DMS79 (cell line): ENCODE results near the gene SRP68.
"Not testable (repeated sequence)": the region's sequence is repeated elsewhere in the genome, so short reads cannot be mapped to it uniquely, and the experiment has no call there.

Experiments used
- DNase-seq: peaks from one replicate; lab custom pipeline; 2025; lab: John Stamatoyannopoulos, UW

Gene SRP68

DNA sequence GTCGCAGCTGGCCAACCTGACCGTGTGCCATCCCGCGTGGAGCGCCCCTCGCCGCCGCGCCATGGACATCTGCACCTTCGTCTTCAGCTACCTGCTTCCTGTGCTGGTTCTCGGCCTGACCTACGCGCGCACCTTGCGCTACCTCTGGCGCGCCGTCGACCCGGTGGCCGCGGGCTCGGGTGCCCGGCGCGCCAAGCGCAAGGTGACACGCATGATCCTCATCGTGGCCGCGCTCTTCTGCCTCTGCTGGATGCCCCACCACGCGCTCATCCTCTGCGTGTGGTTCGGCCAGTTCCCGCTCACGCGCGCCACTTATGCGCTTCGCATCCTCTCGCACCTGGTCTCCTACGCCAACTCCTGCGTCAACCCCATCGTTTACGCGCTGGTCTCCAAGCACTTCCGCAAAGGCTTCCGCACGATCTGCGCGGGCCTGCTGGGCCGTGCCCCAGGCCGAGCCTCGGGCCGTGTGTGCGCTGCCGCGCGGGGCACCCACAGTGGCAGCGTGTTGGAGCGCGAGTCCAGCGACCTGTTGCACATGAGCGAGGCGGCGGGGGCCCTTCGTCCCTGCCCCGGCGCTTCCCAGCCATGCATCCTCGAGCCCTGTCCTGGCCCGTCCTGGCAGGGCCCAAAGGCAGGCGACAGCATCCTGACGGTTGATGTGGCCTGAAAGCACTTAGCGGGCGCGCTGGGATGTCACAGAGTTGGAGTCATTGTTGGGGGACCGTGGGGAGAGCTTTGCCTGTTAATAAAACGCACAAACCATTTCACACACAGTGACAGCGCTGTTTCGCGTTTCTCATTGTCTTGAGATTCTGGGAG, 4.7 kb upstream of the SRP68 start:
- no peak for DNase-seq

DNA sequence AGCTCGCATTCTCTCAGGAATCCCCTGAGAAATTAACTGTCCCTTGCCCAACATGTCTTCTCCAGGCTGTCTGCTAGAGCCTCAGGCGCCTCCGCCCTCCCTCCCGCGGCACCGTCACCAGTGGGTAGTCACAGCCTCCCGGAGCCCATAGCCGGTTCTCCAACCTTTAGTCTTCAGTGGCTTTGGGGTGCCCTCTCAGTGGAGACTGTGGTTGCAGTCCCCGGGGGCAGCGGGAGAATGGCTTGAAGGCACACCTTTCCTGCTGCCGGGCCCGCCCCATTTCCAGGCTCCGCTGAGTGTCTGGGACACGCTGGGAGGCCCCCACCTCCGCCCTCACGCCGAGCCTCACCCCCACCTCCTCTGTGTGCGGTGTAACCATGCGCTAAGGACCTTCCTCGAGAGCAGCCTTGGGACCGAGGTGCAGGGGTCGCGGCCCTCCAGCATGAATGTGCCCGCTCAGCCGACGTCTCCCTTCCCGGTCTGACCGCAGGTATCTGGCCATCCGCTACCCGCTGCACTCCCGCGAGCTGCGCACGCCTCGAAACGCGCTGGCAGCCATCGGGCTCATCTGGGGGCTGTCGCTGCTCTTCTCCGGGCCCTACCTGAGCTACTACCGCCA, 3.9 kb upstream of the SRP68 start:
- DNase-seq: no peak

DNA sequence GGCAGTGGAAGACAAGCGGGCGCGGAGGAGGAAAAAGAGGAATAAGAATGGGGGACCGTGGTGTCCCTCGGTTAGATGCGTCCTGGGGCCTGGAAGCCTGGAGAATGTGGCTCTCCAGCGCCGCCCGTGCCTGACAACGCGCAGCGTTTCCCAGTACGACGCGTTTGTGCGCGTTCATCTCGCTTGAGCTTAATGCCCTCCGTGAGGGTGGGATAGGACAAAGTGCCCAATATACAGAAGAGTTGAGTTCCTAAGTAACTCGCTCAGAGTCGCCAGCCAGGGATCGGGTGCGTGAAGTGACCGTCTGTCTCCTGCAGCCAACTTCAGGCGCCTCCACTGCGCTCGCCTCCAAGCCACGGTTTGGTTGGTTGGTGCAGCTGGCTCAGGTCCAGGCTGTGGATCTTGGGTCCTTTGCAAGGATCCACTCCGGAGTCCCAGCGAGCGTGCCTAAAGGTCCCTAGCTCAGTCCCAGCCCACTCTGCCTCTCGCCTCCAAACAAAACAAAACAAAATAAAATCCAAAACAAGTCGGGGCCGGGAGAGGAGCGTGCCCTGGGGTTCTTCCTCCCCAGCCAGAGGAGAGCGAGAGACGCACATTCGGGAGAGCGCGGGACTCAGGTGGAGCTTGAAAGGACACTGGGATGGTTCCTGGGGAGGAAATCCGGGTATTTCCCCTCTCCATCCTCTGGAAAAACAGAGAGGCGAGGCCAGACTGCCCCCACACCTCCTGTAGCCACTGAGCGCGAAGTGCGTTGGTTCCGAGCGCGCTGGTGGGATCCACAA, 3.2 kb upstream of the SRP68 start:
- DNase-seq: no peak

DNA sequence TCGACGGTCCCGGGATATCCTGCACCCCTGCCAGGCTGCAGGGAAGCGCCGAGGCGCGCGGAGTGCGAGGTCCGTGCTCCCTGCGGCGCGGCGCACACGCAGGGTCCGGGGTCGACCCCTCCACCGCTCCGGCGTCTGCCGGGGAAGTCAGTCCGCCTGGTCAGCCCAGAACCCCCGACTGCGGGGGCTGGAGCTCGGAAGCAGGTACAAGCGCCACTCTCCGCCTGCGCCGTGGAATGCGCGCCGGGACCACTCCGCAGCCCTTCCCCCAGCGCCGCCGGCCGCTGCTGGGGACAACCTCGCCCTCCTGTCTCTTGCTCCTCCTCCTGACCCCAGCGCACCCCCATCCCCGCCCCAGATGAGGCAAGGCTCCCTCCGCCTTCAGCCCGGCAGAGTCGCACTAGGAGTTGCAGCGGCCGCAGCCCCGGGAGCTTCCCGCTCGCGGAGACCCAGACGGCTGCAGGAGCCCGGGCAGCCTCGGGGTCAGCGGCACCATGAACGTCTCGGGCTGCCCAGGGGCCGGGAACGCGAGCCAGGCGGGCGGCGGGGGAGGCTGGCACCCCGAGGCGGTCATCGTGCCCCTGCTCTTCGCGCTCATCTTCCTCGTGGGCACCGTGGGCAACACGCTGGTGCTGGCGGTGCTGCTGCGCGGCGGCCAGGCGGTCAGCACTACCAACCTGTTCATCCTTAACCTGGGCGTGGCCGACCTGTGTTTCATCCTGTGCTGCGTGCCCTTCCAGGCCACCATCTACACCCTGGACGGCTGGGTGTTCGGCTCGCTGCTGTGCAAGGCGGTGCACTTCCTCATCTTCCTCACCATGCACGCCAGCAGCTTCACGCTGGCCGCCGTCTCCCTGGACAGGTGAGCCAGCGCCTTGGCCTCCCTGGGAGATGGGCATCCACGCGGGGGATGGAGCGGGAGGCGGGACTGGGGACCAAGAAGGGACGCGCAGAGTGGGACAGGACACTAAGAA, 2.4 kb upstream of the SRP68 start, which contains the start of gene GALR2:
Gene GALR2, plus strand, starts transcription at position 392 of the 974 bp plus-strand sequence. Its CDS starts 103 bp downstream, at position 495.
- DNase-seq: no peak

DNA sequence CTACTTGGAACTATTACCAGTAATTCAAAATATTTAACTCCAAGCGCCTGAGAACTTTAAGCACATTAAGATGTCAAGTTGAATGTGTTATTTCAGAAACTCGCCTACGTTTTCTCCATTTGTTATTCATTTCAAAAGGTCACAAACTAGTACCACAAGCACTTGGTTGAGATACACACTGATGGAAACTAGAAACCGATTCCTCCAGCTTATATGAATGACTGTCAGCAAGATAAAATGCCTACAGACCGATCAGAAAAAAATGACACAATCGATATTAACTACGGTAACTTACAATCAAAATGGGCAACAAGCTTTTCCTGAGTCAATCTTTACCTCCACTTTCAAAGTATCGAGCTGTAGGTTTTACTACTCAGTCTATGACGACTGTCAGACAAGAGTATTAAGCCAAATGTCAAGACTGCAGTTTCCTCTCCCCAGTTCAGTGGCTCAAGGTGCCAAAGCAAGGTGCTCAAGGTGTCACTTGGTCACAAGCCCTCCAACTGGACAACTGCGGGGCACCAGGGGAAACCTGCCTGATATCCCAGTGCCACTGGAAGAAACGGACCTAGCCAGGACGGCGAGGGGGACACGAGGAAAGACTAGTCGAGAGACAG, 678 bp downstream of the SRP68 start:
- no peak for DNase-seq

DNA sequence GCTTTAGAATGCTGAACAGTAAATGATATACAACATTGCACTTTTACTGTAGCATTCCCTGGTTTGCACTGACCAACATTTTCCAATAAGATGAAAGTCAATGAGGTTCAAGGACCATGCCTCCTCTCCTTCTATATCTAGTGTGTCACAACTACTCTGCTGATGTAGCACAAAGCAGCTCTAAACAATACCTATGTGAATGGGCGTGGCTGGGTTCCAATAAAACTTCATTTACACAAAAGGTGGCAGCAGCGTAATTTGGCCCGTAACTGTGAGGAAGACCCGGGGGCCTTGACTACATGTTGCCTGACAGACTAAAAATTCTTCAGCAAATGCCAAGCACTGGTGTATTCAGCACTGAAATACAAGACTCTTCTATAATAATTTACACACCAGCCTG, 6.5 kb downstream of the SRP68 start:
- no peak for DNase-seq

DNA sequence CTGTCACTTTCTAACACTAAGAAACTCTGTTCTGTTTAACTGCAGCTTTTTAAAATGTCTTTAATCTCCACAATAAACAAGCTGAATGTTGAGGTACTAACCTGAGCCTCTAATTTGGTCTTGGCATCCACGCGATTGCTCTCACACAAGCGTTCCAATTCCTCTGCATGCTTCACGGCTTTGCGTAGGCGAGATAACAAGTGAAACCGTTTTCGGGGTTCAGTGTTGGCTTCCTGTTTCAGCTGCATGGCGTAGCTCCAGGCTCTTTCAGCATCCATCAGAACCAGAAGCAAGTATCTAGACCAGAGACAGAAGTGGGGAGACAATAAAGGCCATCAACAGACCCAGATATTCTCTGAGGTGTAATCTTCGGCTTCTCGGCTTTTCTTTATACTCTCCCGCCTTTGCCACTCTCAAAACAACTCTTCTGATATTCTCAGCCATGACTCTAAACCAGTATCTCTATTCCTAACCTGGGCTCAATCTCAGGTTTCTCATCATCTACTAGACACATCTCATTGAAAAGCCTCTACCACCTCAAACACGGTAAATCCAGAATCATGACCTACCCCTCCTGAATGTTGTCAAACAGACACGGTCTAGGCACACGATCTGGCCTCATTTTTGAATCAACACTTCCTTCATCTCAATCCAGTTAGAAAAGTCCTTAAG, 8.3 kb downstream of the SRP68 start:
- no peak for DNase-seq

DNA sequence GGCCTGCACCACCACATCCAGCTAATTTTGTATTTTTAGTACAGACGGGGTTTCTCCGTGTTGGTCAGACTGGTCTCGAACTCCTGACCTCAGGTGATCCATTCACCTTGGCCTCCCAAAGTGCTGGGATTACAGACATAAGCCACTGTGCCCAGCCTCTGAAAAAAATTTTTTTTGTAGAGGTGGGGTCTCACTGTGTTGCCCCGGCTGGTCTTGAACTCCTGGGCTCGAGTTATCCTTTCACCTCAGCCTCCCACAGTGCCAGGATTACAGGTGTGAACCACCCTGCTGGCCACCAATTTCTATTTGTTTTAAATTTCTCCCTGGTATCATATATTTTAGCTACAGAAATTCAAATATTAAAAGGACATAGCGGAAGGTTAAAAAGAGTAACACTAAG, 14.1 kb downstream of the SRP68 start:
- not testable (repeated sequence) for DNase-seq

DNA sequence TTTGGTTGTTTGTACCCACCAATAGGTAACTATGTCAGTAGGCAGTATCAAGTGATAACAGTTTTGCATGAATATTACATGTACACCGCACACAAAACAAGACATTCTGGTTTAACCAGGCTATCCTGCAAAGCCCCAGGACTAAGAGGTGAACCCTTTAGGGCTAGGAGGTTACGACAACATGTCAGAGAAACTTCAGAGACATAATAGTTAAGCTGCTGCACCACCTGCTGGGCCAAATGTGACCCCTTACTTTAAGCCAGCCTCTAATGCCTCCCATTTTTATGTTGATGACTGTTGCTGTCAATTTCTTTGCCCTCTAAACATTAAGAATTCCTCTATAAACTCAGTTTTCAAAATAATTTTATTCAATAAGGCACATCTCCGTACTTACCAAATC, 15.4 kb downstream of the SRP68 start:
- no peak for DNase-seq

DNA sequence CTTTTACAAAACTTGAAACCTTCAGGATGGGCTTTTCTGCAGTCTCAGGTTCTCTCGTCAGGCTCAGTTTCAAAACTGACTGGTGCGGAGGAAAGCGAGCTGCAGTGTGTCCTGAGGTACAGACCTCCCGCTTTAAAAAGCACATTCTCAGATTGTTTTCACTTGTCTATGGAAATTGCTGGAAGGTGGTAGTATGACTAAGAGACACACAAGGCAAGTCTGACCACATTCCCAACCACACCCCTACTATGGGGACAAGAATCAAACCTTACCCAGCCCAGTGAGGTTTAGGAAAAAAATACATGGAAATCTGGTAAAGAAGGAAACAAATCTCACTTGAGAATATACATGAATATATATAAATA, 18.2 kb downstream of the SRP68 start:
- DNase-seq: no peak

DNA sequence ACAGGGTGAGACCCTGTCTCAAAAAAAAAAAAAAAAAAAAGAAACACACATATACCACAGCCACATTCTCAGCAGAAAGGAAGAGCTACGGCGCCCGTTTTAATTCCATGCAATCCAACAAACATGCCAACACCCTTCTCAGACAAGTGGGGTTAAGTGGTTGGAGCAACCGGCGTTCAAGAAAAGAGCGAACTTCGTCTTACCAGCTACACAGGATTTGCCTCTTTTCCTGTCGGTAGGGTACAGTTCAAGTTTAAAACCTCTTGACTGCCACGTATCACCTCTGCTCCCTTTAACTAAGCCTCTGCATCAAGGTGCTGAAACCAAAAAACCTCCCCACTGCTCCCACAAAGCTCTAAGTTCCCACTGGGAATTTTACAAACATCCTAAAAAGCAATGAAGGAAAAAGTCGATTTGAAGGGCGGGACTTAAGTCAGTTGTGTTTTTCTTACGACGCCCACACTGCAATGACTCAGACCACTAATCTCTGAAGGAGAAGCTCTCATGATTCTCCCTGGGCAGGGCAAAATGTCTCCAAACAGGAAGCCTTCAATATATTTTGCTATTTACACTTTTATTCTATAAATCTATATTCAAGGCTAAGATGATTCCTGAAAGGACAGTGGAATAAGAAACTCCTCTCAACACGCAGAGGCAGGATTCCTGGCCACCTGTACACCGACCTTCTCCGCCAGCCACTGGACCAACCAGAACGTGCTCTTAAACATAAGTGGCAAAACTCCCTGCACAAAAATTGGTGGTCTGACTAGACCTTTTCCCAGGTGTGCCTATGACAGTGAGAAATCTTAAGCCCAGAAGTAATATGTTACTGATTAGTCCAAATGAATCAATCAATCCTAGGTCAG, 18.8 kb downstream of the SRP68 start:
- no peak for DNase-seq

DNA sequence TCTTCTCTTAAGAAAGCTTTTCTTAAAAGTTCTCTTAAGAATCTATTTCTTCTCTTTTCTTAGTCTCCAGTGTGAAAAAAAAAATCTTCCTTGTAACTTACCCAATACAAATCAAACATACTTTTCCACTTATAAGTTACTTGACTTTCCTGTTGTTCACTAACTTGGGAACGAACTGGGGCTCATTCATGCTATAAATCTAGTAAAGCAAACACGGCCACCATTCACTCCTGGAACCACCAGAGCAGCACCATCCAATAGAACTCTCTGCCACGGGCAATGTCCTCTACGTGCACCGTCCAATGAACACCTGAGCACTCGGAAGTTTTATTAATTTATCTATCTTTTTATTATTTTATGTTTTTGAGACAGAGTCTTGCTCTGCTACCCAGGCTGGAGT, 20.8 kb downstream of the SRP68 start:
- no peak for DNase-seq

DNA sequence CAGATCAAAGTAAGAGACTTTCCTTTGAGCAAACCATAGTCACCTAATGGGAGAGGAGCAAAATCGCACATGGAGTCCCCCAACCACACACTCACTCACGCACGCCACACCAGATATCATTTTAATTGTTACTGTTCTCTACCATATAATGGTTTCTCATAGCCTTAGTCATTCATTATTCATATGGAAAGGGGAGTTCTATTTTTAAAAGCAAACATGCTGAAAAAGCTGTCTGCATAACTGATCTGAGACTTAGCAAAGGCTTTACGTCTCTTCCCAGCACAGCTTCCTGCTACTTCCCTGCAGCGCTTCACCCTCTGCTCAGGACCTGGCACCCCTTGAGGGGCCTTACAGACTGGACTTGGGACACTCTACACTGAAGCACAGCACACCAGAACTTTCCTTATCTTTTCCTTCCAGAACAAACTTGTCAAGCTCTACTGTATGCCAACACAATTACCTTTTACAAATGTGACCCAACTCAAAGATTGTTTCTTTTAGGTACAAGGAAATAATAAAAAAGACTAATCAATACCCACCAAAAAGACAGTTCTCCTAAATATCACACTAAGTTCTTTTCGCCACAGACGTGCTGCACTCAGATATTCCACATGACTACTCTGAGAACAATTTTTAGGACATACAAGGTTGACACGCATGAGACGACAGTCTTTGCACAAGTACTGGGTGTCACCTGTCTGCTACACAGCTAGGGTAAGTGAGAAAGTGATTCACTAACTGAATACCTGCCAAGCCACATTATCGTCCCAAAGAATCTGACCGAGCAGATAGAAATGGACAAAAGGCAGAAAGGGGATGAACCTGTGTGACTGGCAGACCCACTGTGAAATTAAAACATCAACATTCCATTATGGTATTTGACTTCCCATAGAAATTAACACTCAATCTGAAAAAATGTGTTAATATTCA, 21.5 kb downstream of the SRP68 start:
- no peak for DNase-seq

DNA sequence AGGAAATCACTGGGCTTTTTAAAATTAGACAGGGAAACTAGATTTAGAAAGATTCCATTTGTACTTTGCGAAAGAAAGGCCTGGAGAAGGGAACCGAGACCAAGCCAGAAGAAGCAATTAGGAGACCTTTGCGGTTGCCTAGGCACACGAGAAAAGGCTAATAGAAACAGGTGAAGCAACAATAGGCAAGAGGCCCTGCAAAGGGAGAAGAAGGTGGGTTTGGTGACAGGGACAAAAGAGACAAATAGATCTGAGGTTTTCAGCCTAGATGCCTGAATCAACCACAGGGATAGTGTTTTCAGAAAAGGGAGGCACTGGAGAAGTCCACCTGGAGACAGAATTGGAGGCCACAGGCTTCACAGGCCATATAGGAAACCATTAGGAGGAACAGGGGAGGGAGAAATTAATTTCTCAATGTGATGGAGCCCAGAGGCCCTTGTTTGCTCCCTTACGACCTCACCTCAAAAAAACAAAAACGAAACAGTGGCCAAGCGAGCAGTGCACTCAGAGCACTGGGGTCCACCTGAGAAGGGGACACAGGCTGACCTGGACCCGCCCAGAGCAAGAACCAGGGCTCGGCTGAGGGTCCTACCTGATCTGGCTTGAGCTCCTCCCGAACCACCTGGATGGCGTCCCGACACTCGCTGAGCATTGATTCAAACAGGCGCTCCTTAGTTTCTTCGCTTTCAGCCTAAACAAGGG, 22.3 kb downstream of the SRP68 start:
- no peak for DNase-seq

DNA sequence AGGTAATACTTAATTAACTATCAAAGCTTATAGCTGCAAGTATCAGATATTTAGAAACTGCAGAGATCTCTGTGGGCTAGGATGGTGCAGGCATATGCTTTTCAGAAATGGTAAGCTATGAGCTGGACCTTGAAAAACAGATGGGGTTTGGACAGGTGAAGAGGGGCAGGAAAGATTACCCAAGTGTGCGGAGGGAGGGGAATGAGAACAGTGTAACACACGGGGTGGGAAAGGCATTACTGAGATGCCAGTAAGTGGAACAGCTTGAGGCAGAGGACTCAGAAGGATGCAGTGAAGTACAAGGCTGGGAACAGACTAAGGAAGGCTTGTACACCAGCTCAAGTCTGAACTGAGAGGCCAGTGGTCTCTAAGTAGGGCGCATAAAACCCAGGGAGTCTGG, 23.1 kb downstream of the SRP68 start:
- DNase-seq: no peak

DNA sequence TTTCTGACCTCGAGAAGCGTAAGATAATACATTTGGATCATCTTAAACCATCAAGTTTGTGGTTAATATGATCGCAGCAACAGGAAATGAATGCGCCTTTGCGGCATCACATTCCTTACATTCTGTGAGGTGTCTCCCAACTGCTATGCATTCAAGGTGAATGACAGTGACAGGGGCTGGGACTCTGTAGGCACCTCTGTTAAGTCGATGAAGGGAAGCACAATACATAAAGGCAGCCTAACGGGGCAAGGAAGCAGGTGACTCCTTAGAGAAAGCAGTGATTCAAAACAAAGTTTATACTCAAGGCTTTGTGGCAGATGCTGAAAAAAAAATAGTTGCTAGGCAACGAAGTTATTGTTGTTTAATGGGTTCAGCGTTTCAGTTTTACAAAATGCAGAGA, 23.6 kb downstream of the SRP68 start:
- DNase-seq: no peak

DNA sequence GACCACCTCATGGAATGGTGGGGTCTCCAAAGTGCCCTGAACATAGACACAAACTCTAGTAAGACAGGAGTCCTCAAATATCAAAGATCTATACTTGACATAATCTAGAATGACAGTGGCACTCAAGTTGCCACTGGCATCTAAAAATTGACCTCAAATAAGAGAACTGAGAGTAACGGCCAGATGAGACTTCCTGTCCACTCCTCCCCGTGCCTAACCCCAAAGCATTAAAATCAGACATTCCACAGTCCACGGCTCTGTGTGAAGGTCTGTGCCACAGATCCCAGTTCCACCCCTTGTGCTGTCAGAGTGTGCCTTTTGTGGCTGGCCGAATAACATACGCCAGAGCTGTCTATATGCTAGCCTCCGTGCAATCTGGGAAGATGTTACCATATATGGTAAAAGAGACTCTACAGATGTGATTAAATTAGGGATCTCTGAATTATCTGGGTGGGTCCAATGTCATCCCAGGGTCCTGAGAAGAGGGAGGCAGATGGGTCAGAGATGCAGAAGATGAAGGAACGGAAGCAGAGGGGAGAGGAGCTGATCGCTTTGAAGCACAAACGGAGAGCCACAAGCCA, 24.2 kb downstream of the SRP68 start:
- DNase-seq: no peak

DNA sequence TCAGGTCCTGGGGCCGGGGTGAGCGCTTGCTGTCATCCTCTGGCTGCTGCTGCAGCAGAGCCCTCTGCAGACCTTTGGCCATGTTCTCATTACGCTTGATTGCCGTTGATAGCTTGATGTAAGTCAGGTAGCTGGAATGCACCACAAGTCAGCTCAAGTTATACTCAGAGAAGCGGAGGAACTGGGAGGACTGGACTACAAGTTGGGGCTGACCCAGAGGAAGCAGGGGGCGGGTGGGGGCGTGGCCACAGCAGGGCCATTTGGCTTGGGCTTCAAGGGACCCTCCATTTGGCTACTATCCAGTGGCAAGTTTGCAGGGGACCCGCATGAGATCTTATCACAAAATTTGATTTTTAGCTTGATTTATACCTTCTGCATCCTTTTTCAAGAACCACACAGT, 26.3 kb downstream of the SRP68 start:
- no peak for DNase-seq
